GM21423 (cell line): ENCODE data around the gene ZNF385D.

Source experiments
- ATAC-seq: cut with Tn5 transposase; IDR thresholded peaks from one replicate; pipeline ENCODE4 v1.9.1; 2021; ENCODE audit warnings: mild to moderate bottlenecking, moderate library complexity; ENCODE audit not compliant: unreplicated experiment

Gene ZNF385D

GRCh38 chr3:21750080-21750696 is 822 bp downstream of the ZNF385D start:
- no peak for ATAC-seq

- no peak for ATAC-seq
Measured at GRCh38 chr3:21747966-21748555, 2.9 kb downstream of the ZNF385D start.

DNA sequence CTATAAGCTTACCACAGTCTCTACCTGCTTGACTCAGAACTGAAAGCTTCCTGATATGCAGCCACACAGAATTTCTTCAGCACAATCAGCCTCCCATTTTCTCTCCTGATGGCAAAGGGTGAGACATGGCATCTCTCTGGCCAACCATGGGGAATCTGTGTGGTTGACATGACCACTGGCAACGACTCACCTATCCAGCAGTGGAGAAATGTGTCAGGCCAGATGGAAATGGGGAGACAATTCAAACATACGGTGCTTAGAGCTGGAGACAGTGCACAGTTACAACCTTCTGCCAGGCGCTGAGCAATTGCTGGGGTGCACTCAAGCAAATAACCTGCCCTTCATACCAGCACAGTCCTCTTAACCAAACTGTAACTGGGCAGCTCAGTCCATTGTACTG is 3.6 kb downstream of the ZNF385D start:
- ATAC-seq = no peak

- ATAC-seq = no peak
Measured at GRCh38 chr3:21745966-21746365, 5.0 kb downstream of the ZNF385D start.

GRCh38 chr3:21744793-21745192 is 6.2 kb downstream of the ZNF385D start:
- ATAC-seq = no peak

GRCh38 chr3:21738935-21739702 is 11.9 kb downstream of the ZNF385D start:
- no peak for ATAC-seq

DNA sequence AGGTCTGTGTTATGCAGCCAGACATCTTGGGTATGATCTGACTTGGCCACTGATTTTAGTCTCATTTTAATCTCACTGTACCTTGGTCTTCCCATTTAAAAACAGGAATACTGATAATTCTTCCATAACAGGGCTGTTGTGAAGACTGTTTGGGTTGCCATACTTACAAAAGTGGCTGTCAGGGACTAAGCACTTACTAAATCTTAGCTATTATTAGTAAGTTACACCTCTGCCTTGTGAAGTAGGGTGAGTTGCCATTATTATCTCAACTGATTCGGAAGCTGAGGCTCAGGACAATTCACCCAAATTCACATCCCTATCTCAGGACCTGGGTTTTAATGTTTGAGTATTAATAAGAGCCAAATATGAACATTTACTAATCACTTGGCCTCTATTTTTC is 12.7 kb downstream of the ZNF385D start:
- no peak for ATAC-seq

GRCh38 chr3:21734746-21735145 is 16.3 kb downstream of the ZNF385D start:
- ATAC-seq = no peak

DNA sequence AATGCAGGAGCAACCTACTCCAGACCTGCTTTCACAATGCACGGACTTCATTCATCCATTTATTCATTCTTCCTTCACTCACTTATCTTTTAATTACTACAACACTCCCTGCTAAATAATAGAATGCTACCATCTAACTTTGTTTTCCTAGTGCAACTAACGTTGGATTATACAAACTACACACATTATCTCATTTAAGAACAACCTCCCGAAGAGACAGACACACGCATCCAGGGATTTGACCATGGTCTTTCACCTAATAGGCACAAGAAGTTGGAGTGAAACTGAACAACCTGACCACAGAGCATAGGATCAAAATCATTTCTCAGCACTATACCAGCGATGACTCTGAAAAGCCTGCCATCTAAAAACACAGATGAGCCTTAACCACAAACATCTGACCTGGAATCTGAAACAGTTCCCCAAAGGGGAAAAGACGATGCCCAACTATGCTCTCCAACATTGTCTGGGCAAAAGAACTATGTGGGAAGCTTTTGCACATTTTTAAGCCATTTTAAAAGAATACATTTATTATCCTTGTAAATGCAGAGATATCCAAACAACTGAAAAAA is 21.0 kb downstream of the ZNF385D start:
- no peak for ATAC-seq

DNA sequence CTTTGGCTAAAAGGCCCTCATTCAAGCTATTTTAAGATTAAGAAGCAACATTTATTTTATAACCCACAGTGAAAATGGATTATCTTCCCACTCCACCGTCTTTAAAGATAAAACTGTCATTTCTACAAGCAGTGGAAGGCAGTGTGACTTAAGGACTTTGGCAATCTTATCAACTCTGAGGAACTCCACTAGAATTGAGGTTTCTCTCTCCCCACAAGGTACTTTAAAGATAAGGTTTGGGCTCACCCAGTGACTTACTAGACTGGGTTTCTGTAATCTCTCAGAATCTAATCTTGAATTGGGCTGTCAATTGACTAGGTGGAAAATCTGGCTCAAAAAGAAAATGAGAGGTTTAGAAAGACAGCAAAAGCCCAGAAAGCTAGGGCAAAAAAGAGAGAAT is 21.7 kb downstream of the ZNF385D start:
- ATAC-seq = no peak

- ATAC-seq = no peak
Measured at GRCh38 chr3:21722768-21723167, 28.2 kb downstream of the ZNF385D start.

- no peak for ATAC-seq
Measured at GRCh38 chr3:21722301-21722700, 28.7 kb downstream of the ZNF385D start.

DNA sequence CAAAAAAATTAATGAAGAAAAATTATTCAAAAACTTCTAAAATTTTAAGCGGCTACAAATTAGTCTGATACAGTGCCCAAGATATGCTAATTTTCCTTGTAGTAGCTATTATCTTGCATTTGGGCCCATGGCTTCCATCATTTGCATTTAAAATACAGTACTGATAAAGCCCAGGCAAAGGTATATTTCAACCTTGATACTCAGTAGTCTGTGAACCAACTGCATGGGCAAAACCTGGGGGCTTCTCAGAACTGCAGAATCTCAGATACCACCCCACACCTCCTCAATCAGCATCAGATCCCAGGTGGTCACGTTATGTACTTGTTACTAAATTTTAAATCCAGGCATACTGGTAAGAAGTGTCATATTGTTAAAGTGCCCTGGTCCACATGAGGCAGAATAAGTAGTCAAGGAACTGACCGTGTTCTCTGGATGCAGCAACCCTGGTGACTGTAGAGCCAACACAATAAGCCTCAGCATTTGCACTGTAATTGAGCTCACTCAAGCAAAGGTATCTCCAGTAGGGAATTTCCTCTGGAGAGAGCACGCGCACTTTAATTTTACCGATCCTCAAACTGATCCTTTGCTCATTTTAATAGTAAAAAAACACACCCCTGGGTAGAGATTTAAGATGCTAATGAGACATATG is 31.9 kb downstream of the ZNF385D start:
- ATAC-seq = no peak

GRCh38 chr3:21718161-21718765 is 32.7 kb downstream of the ZNF385D start:
- ATAC-seq = no peak

DNA sequence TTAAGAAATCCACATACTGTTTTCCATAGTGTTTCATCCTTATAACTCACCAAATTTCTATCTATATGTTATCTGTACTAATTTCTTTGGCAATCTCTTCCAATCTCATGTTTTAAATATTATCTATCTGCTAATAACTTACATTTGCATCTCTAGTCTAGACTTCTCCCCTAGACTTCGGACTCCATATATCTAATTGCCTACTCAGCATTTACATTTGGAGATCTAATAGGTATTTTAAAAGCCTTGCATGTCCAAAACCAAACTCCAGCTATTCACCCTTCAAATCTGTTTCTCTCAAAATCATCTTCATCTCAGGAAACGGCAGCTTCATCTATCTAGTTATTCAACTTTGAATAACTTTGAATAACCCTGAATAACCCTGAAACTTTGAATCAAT is 35.3 kb downstream of the ZNF385D start:
- ATAC-seq = no peak

- no peak for ATAC-seq
Measured at GRCh38 chr3:21705769-21706168, 45.2 kb downstream of the ZNF385D start.

GRCh38 chr3:21704796-21705195 is 46.2 kb downstream of the ZNF385D start:
- ATAC-seq = no peak

- no peak for ATAC-seq
Measured at GRCh38 chr3:21703291-21703690, 47.7 kb downstream of the ZNF385D start.

GRCh38 chr3:21697707-21698106 is 53.3 kb downstream of the ZNF385D start:
- ATAC-seq = no peak

DNA sequence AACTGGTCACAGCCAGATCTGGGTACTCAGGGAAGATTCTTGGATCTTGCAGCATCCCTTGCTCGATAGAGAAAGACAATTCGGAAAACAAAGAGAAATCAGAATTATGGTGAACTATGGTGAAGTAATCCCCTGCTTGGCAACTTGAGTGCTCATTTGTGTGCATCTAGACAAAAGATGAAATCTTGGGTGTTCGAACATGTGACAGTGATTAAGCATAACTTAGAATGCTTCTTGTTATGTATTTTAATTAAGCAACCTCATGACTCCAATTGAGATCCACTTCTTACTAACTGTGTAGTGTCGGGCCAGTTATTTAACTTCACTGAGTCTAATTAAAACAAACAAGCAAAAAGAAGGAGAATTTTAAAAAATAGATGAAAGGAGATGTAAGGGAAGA is 56.5 kb downstream of the ZNF385D start:
- ATAC-seq = no peak

GRCh38 chr3:21691036-21691435 is 60.0 kb downstream of the ZNF385D start:
- ATAC-seq = no peak
